HL-60 (cell line): ENCODE results near the gene TCF19.

Experiments
- DNase-seq, 2 experiments: peaks; one replicate each; pipeline ENCODE4 v3.0.0-alpha.2; 2010 to 2020; ENCODE audit warnings: low read depth in 1 of 2, low spot score in 1 of 2
- H3K27ac ChIP-seq: fragments of 250-450 bp; sonication (Bioruptor Pico); replicated peaks from 2 replicates; pipeline ENCODE4 v1.5.1; 2020; ENCODE audit warnings: mild to moderate bottlenecking, moderate library complexity
- H3K27me3 ChIP-seq: fragments of 250-450 bp; sonication (Bioruptor Pico); 2 replicates; pipeline ENCODE4 v1.5.1; 2021; ENCODE audit warnings: mild to moderate bottlenecking, moderate library complexity; ENCODE audit not compliant: insufficient read depth, poor library complexity, severe bottlenecking
- H3K4me3 ChIP-seq: replicated peaks from 2 replicates; pipeline ENCODE4 v1.5.1; 2011; ENCODE audit warnings: mild to moderate bottlenecking, control low read depth, low read length; ENCODE audit not compliant: insufficient read depth
- CTCF ChIP-seq: IDR thresholded peaks from one replicate; pipeline ENCODE4 v1.5.1; 2011; ENCODE audit warnings: low read length, control low read depth, inconsistent platforms; ENCODE audit not compliant: insufficient read depth
- GABPA ChIP-seq: IDR thresholded peaks from 2 replicates; pipeline ENCODE4 v1.6.1; 2012; ENCODE audit warnings: low read depth
- POLR2AphosphoS5 ChIP-seq: IDR thresholded peaks from 2 replicates; pipeline ENCODE4 v1.6.1; 2012; ENCODE audit warnings: low read depth
- SPI1 ChIP-seq: IDR thresholded peaks from 2 replicates; pipeline ENCODE4 v1.6.1; 2012; ENCODE audit warnings: low read depth, mild to moderate bottlenecking, borderline replicate concordance
- TF ChIP-seq, protein P1 (sequence below): IDR thresholded peaks from 2 replicates; pipeline ENCODE4 v1.6.1; 2012; ENCODE audit warnings: low read depth; ENCODE audit not compliant: insufficient replicate concordance

TCF19 gene

DNA sequence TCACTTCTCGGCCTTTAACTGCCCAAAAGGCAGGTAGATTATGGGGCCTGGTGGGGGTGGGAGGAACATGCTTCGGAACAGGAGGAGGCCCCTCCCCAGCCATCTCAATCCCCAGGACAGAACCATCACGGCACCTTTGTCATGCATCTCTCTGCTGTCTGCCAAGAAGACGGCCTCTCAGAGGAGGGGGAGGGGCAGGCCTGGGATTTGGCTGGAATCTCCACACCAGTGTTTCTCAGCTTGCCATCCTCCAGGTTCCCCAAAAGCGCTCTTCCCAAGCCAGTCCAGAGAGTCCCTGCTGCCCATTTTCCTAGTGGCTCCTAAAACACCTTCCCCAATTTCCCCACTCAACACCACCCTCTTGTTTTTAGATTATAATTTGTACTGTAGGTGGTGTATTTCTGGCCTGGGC lies 14.6 kb downstream of the TCF19 start:
- H3K27ac ChIP-seq, result no peak overlapping the region

GRCh38 chr6:31173406-31173805 lies 15.0 kb downstream of the TCF19 start:
- Histone ChIP-seq H3K4me3 (no peak overlapping the region), H3K27me3 (no peaks in the 10 kb centered on the region), H3K27ac (no peak overlapping the region)
- DNase-seq, result no peak
- TF ChIP-seq GABPA (no peak), POLR2AphosphoS5 (no peak), SPI1 (no peak), CTCF (no peak)
- TF ChIP-seq, protein P1, sequence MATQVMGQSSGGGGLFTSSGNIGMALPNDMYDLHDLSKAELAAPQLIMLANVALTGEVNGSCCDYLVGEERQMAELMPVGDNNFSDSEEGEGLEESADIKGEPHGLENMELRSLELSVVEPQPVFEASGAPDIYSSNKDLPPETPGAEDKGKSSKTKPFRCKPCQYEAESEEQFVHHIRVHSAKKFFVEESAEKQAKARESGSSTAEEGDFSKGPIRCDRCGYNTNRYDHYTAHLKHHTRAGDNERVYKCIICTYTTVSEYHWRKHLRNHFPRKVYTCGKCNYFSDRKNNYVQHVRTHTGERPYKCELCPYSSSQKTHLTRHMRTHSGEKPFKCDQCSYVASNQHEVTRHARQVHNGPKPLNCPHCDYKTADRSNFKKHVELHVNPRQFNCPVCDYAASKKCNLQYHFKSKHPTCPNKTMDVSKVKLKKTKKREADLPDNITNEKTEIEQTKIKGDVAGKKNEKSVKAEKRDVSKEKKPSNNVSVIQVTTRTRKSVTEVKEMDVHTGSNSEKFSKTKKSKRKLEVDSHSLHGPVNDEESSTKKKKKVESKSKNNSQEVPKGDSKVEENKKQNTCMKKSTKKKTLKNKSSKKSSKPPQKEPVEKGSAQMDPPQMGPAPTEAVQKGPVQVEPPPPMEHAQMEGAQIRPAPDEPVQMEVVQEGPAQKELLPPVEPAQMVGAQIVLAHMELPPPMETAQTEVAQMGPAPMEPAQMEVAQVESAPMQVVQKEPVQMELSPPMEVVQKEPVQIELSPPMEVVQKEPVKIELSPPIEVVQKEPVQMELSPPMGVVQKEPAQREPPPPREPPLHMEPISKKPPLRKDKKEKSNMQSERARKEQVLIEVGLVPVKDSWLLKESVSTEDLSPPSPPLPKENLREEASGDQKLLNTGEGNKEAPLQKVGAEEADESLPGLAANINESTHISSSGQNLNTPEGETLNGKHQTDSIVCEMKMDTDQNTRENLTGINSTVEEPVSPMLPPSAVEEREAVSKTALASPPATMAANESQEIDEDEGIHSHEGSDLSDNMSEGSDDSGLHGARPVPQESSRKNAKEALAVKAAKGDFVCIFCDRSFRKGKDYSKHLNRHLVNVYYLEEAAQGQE, result no peak

More for the DNA sequence above, 14.6 kb downstream of the TCF19 start:
- no peaks in the 10 kb centered on the region for H3K27me3 ChIP-seq
- H3K4me3 ChIP-seq, result no peak overlapping the region
- DNase-seq, result no peak
- no peak for TF ChIP-seq POLR2AphosphoS5
- TF ChIP-seq GABPA, result no peak
- TF ChIP-seq SPI1, result no peak
- no peak for TF ChIP-seq CTCF
- TF ChIP-seq, protein P1, result no peak

DNA sequence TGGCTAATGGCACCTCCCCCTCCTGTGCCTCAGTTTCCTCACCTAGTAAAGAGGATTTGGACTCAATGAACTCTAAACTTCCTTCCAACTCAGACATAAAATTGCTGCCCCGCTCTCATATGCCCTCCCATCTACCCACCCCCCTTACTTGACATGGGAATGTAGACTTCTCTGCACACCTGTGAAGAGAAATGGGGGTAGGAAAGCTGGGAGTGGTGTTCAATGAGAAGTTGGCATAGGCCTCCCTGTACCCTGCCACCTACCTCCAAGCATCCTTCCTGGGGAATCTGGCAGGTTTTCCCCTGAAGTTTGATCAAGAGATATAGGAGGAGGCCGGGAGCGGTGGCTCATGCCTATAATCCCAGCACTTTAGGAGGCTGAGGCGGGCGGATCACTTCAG lies 16.0 kb downstream of the TCF19 start:
- TF ChIP-seq SPI1, result no peak
- TF ChIP-seq, protein P1, result no peak
- TF ChIP-seq CTCF, result no peak
- TF ChIP-seq POLR2AphosphoS5, result no peak
- TF ChIP-seq GABPA, result no peak
- Histone ChIP-seq H3K27ac (no peak overlapping the region), H3K27me3 (no peaks in the 10 kb centered on the region), H3K4me3 (no peak overlapping the region)
- no peak for DNase-seq
